NCI-H2029 (cell line): ENCODE results near the gene LRRC32.
"Not testable (repeated sequence)": the region's sequence is repeated elsewhere in the genome, so short reads cannot be mapped to it uniquely, and the experiment has no call there.

ENCODE experiments used
- DNase-seq: peaks from one replicate; lab custom pipeline; 2025; lab: John Stamatoyannopoulos, UW

Gene LRRC32

DNA sequence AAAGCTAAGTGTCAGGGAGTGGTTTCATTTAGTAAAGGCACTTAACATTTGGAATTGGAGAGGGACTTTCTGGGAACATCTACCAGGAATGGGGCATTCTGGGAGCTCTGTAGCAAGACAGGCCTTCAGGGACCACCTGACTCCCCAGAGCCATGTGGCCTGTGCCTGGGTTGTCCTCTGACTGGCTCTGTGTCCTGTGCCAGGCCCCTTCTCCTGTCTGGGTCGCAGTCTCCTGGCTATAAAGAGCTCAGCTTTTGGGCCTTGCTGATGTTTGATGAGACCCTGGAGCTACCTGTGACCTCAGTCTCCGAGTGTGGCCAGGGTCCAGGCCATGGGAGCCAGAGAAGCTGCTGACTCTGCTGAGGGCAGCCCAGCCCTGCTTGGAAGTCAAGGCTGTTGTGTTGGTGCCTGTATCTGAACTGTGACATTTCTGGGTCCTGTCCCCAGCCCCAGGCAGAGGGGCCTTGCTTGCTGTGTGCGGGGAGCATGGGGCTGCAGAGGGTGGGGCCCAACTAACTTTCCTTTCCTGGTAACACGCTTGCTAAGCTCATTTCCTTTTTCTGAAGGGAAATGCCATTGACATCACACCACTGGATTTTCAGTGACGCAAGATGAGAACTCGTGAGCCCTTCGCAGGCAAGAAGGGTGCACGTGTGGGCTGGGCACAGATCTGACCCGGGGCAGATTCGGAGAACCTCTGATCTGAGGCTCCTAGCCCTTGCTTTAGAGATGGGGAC lies 41.3 kb downstream of the LRRC32 start:
- no peak for DNase-seq

GRCh38 chr11:76628408-76628947 lies 42.1 kb downstream of the LRRC32 start:
- no peak for DNase-seq

DNA sequence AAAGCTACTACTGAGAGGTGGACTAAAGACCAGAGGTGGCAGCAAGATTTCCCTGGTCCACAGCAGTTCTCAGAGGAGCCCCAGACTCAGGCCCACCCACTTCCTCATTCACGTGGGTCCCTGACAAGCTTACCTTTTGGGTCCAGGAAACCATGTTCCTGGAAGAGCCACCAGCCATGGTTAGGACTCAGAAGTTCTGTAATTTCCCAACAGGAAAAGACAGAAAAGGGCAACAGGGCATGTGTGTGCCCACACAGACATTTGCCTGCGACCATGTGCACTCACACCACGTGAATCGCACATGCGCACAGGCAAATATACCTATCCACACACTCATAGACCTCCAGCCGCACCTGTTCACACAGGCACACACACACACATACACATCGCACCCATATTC lies 42.9 kb downstream of the LRRC32 start:
- no peak for DNase-seq

DNA sequence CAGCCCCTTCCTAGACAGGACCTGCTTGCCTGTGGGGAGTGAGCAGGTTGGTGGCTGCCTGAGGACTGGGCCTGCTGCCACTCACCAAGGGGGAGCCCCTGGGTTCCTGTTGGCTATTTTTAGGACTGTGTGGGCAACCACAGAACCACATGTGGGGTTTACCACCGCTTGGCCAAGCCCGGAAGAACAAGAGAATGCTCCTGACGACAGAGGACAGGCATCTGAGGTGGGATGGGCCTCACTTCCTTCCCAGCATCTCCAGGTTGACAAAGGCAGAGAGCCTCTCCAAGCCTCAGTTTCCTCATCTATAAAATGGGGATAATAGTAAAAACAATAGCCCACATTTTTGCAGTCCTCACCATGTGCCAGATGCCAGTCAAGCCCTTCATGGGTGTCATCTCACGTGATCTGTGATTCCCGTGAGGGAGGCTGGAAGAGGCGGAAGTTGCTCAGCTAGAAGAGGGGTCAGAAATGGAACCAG lies 43.6 kb downstream of the LRRC32 start:
- no peak for DNase-seq

DNA sequence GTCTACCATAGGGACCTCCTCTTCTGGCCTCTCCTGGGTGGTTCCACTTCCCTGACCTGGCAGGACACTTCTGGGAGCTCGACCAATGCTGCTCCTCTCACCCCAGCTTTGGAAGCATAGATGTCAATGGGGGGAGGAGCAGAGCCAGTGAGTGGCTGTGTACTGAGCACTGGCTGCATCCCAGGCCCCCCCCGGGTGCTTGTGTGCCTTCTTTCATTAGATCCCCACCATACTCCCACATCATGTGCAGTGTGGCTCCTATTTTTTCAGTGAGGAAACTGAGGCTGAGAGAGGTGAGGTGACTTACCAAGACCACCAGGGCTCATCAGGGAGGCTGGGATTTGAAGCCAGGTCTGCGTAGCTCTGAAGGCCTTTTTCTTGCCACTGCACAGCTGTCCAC lies 44.3 kb downstream of the LRRC32 start:
- no peak for DNase-seq

- DNase-seq = no peak
Observed at GRCh38 chr11:76625472-76626186, 44.9 kb downstream of the LRRC32 start.

DNA sequence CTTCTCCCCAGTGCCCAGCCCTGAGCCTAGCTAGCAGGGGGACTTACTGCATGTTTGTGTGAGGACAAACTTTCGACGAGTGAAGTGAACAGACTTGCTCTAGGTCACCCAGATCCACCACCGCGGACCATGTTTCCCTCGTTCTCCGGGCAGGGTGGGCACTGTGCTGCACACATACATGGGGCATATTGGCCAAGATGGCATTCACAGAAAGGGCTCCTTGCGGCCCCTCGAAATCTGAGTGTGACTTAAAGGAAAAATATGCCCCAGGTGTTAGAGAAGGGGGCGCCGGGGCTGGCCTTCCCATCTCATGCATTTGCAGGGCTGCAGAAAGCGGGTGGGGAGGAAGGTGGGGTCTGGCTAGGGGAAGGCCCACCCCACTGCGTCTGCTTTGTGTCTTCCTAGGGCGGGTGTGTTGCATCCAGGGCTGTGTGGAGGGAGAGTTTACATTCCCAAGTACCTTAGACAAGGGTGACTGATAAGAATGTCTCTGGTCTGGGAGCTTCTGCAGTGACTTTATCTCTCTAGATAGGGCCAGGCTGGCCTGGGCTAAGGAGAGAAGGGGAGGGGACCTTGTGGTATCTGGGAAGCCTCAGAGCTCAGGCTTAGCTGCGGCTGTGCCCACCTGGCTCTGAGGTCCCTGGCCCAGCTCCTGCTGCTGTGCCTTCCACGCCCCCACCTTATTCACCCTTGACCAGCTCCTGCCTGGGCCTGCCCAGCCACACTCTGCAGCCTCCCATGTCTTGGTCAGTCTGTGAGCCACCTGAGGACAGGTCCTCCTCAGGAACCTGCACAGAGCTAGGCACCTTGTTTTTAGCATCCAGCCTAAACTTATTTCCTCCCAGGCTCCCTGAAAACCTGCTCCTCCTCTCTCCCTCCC lies 45.8 kb downstream of the LRRC32 start:
- DNase-seq = no peak

DNA sequence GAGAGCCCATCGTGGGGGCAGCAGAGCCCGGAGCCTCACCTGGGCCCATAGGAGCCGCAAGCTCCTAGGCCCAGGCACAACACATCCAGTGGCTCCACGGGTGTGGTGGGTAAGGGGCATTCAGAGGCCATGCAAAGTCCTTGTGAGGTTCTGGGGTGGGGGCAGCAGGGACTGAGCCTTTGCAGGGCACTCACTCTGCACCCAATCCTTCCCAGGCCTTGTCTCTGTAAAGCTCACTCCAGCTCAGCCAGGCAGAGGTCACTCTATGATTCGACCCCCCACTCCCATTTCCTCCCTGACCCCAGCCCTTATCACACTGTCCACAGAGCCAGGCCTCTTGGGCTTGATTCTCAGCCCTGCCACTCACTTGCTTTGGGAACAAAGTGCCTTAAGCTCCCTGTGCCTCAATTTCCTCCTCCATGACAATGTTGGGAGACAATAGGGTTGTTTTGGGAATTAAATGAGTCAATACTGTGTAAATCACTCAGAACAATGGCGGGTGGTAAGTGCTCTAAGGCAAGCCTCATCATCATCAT lies 46.6 kb downstream of the LRRC32 start:
- no peak for DNase-seq

DNA sequence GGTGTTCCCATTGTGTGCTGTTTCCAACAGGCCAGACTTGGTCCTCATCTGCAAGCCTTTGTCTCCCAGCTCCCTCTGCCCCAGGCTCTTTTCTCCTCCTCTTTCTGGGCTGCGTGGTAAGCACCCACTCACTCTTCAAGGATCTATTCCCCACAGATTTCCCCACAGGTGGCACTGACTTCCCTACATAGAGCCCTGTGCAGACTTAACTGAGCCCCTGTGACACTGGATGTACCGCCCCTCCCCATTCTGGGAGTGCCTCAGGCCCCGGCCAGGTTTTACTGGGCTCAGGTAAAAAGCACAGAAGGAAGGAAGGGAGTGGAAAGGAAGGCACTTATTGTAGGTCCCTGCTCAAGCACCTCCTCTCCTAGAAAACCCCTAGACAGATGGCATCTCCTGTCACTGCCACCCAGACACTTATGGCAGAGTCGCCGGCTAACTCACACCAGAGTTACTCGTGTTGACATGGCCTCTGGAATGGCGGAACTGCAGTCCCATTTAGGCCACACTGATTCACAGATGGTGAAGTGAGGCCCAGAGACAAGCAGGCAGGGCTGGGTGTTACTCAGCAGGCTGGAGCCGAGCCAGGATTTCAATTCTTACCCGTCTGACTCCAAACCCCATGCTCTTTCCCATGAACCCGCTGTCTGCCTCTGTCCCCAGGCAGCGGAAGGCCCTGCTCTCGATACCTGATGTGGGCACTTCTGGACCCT lies 47.2 kb downstream of the LRRC32 start:
- no peak for DNase-seq

- no peak for DNase-seq
Observed at GRCh38 chr11:76622493-76623094, 48.0 kb downstream of the LRRC32 start.

- DNase-seq = no peak
Observed at GRCh38 chr11:76621868-76622267, 48.7 kb downstream of the LRRC32 start.

- DNase-seq = no peak
Observed at GRCh38 chr11:76621466-76621865, 49.1 kb downstream of the LRRC32 start.

DNA sequence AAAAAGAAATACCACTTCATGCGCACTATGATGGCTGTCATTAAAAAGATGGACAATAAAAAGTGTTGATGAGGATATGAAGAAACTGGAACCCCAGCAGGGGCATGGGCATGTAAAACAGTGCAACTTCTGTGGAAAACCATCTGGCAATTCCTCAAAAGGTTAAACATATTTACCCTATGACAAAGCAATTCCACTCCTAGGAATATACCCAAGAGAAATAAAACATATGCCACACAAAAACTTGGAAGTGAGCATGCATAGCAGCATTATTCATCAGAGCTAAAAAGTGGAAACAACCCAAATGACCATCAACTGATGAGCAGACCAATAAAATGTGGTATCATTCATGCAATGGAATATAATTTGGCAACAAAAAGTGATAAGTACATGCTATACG lies 50.1 kb downstream of the LRRC32 start:
- no peak for DNase-seq

- DNase-seq = not testable (repeated sequence)
Observed at GRCh38 chr11:76619801-76620200, 50.7 kb downstream of the LRRC32 start.

GRCh38 chr11:76617553-76618265 lies 52.8 kb downstream of the LRRC32 start:
- DNase-seq = no peak

GRCh38 chr11:76616676-76617552 lies 53.6 kb downstream of the LRRC32 start:
- no peak for DNase-seq

GRCh38 chr11:76615950-76616349 lies 54.6 kb downstream of the LRRC32 start:
- DNase-seq = no peak

DNA sequence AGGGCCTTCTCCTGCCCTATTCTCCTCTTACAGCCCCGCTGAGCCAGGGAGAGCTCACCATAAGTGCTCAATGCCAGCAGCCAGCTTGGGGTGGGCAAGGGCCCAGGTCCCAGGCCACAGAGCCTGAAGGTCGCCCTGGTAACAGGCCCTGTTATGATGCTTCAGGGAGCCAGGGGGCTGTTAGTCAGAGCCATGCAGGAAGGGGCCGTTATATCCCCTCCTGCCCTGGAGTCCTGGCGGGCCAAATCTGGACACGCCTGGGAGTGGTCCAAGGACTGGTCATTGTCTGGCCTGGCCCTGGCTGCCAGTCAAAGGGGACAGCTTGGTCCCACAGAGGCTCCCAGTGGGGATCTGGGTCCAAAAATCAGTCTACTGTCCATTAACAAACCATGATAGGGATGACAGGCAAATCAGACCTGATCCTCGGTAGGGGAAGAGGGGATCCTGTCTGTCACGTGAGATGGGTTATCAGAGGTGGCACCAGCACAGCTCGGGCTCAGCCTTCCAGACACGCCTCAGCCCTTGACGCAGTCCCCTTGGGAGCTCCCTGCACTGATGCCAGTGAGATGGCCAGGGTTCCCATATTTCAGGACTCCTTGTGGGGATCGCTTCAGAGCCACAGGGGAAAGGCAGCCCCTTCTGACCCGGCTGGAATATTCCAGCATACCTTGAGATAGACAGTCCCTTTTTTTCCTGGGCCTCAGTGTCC lies 55.9 kb downstream of the LRRC32 start:
- no peak for DNase-seq

- no peak for DNase-seq
Observed at GRCh38 chr11:76613901-76614300, 56.6 kb downstream of the LRRC32 start.
